UCSD-AML1 (cell line): Measurements from ENCODE around the gene TNFAIP8L2.
"Not testable (repeated sequence)": the region's sequence is repeated elsewhere in the genome, so short reads cannot be mapped to it uniquely, and the experiment has no call there.

Source experiments
- DNase-seq: peaks from one replicate; lab custom pipeline; 2025; ENCODE audit not compliant: unreplicated experiment; lab: John Stamatoyannopoulos, UW

The TNFAIP8L2 gene

DNA sequence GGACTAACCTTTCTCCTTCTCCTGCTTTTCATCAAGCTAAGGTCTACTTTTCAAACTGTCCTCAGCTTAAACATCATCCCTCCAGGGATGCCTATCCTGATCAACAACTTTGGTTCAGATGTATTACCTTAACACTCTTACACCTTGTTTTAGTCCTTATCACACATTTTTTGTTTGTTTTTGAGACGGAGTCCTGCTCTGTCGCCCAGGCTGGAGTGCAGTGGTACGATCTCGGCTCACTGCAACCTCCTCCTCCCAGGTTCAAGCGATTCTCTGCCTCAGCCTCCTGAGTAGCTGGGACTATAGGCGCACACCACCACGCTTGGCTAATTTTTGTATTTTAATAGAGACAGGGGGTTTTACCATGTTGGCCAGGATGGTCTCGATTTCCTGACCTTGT, 32.2 kb downstream of the TNFAIP8L2 start:
- not testable (repeated sequence) for DNase-seq

DNA sequence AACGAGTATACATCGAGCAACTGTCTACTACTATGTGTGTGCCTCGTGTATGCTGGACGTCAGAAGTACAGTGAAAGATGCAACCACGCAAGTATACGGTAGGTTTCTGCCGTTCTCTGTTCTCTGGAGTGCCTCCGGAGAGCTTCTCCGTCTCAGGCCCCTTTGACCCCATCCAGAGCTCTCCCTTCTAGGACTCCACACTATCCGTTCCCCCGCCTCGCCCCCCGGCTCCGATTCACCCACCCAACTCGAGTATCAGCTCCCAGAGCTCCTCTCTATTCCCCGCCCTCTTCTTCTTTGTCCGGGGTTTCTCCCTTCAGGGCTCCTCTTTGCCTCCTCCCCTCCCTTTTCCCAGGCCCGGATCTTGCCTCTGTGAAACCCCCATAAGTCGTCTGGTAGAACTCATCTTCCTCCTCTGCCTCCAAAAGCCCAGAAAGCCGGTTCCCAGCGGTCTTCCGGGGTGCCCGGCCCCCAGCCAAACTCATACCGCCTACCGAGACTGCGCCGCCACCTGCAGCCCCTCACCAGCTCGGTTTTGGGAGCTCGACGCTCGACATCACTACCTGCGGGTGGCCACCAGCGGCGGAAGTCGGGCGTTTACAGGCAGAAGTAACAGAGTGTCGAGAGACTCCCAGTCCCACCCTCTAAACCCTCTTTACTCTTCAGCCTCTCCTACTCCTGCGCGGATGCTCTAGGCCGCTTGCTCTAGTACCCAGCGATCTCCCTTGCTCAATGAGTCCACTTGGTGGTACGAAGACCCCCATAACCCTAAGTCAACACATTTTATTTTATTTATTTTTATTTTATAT, 33.4 kb downstream of the TNFAIP8L2 start, which contains the start of gene VPS72:
VPS72 (minus strand) TSS at position 561 of the 809 bp plus-strand sequence; CDS start at position 485, 76 bp downstream.
- DNase-seq, result peak; percentile 86

DNA sequence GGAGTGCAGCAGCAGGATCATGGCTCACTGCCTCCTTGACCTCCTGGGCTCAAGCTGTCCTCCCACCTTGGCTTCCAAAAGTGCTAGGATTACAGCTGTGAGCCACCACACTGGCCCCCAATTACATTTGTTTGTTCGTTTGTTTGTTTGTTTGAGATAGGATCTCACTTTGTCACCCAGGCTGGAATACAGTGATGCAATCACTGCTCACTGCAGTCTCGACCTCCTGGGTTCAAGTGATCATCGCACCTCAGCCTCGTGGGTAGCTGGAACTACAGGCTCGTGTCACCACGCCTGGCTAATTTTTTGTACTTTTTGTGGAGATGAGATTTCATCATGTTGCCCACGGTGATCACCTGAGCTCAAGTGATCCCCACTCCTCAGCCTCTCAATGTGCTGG, 35.6 kb downstream of the TNFAIP8L2 start:
- no peak for DNase-seq

DNA sequence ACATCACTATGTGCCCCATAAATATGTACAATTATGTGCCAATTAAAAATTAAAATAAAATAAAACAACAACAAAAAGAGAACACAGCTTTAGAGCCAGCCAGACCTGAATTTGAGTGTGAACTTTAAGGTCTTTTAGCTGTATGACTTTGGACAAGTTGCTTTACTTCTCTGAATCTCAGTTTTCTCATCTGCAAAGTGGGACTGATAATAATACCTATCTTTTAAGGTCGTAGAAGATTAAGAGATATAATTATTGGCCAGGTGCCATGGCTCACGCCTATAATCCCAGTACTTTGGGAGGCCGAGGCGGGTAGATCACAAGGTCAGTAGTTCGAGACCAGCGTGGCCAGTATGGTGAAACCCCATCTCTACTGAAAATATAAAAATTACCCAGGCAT, 36.9 kb downstream of the TNFAIP8L2 start:
- DNase-seq, result no peak

DNA sequence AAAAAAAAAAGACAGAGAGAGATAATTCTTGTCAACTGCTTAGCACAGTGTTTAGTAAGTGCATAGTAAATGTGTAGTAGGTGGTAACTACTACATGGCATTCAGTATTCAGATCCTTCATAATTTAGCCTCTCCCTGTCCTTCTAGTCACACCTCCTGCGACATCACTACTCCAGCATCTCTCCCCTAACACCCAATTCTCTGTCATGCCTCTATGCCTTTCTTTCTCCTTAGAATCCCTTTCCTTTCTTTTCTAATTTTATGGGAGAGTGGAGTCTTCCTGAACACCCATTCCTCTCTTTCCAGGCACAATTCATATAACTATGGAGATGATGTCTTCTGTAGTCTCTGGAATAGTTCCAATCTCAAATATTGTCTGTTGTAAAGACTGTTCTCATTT, 37.4 kb downstream of the TNFAIP8L2 start:
- DNase-seq, result no peak

DNA sequence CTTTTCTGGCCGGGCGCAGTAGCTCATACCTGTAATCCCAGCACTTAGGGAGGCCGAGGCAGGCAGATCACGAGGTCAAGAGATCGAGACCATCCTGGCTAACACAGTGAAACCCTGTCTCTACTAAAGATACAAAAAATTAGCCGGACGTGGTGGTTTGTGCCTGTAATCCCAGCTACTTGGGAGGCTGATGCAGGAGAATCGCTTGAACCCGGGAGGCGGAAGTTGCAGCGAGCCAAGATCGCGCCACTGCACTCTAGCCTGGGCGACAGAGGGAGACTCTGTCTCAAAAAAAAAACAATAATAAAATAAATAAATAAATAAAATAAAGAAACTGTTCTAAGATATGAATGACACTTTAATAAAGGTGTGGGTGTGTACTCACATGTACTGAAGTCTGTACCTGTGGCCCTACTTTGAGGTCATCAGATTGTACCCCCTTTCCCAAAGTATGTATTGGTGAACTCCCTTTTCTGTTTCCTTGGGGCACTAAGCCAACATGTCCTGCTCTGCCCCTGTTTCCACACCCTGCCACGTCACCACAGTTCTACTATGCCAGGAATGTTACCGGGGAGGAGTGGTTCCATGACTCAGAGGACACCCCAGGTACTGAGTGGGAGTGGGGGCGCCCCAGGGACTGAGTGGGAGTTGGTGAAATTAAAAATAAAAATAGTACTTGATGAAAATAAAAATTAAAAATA, 38.6 kb downstream of the TNFAIP8L2 start:
- DNase-seq, result not testable (repeated sequence)

DNA sequence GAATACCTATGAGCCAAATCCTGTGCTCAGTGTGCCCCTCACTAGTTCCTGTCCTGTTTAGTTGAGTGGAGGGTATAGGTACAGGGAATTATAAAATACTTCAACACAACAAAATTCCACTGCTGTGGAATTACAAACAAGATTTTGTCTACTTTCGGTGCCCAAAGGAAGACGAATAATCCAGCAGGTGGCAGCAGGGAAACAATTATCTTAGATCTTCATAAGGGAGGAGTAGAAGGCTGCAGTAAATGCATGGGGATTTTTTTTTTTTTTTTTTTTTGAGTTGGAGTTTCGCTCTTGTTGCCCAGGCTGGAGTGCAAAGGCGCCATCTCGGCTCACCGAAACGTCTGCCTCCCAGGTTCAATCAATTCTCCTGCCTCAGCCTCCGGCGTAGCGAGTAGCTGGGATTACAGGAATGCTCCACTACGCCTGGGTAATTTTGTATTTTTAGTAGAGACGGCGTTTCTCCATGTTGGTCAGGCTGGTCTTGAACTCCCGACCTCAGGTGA, 39.9 kb downstream of the TNFAIP8L2 start:
- peak; percentile 25 for DNase-seq

DNA sequence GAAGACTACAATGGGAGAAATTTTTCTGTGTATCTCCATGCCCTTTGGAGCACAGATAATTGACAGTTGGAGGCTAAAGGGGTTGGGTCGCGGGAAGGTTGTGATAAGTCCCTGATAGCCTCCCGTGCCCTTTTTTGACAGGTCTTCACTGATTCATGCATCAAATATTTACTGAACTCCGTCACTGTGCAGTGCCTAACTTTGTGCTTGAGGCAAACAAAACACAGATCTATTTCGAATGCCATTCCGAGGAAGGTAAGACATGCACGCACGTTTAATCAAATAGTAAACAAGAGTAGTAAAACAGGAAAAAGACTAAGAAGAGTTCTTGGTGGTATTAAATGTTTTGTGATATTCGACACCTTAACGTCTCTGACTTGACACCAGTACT, 41.4 kb downstream of the TNFAIP8L2 start:
- no peak for DNase-seq

DNA sequence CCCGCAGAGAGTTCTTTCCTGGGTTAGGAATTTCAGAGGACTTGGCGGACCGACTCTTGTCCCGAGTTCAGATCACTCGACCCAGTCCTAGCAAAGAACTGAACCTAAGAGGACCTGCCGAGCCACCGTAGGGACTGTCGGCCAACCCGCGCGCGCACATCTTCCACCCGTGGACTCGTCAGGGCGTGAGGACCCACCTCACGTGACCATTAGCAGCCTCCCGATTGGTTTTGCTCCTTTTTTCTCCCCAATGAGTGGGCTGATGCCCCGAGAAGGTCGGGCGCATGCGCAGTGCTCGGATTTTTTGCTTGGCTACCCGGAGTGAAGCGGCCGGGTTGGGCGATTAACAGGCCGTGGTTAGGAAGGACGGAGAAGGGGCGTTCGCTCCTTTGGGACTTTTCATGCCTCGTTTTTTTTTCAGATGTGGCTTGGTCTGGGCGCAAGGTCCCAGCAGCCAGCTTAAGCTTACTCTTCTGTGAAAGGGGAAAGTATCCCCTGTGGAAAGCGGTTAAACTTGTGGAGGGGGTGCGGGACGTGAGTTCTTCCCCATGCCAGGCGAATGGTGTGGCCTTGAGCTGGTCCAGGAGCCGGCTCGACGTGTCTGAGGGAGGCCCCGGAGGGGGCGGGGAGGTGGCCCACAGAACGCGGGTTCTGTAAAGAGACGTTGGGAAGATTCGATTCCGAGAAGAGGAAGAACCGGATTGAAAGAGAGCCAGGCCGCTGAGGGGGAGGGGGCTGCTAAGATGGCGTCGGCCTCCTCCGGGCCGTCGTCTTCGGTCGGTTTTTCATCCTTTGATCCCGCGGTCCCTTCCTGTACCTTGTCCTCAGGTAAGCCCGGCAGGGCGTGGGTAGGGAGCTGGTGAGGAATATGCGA, 42.0 kb downstream of the TNFAIP8L2 start, which contains the start of gene PIP5K1A:
PIP5K1A (plus strand) TSS at position 299 of the 874 bp plus-strand sequence; CDS start at position 744, 445 bp downstream.
- peak; percentile 97 for DNase-seq

DNA sequence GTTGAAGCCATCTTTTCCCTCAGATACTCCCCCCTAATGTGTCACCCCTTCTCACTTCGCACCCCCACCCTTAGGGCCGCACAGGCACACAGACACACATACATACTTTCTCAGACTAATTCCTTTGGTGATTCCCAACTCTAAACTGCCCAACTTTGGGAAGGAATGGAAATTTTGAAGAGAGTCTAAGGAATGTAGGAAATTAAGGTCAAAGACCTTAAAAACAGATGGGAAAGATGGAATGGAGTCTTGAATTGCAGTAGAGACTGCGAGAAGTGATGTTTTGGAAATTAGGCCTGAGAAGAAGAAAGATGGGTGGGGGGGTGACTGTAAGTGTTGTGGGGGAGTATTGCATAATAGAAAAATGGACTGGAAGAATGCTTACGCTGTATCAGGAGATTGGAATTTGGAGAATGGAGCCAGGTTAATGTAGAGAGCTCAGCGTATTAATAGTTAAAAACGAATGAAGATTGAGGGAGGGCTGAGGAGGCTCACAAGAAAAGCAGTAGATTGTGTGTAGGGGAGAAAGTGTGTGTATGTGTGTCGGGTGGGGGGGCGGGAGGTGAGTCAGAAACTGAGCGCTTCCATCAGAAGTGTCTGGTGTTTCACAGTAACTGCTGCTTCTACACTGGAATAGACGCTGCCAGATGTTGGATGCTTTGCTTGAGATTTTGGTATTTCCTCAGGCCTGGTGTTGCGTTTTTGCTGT, 43.6 kb downstream of the TNFAIP8L2 start:
- no peak for DNase-seq

DNA sequence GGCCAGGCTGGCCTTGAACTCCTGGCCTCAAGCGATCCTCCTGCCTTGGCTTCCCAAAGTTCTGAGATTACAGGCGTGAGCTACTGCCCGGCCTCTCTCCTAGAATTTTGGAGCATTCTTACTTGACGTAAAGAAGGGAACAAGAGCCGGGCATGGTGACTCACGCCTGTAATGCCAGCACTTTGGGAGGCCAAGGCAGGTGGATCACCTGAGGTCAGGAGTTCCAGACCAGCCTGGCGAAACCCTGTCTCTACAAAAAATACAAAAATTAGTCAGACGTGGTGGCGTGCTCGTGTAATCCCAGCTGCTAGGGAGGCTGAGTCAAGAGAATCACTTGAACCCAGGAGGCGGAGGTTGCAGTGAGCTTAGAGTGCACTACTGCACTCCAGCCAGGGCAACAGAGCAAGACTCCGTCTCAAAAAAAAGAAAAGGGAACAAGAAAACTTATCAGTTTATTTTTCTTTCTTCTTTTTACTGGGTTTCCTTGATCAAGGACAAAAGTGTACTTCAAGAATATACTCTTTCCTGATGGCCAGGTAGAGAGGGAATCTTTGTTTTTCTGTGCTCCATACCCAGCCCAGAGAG, 49.0 kb downstream of the TNFAIP8L2 start:
- not testable (repeated sequence) for DNase-seq
